Prostate gland (tissue), 2 donors: ENCODE results near the gene ZFP36L1. TPM values are rescaled to one million over a fixed set of nuclear protein-coding genes. Genes with fewer than 3 reads are reported as not detected.

Experiments
- DNase-seq: peaks from one replicate; pipeline ENCODE4 v3.0.0-alpha.2; 2019; ENCODE audit warnings: low spot score
- H3K27ac ChIP-seq, 2 donors: fragments of 200-600 bp; sonication (generic); 2 replicates each; pipeline ENCODE4 v1.5.1; 2017 to 2019
- H3K27me3 ChIP-seq: fragments of 200-600 bp; sonication (generic); replicated peaks from 2 replicates; pipeline ENCODE4 v1.5.1; 2019; ENCODE audit not compliant: insufficient read depth
- H3K36me3 ChIP-seq, 2 donors: fragments of 200-600 bp; sonication (generic); 1 replicate in 1 of 2; 2 replicates in 1 of 2; pipeline versions ENCODE4 v1.5.1 to v1.8.1; 2017 to 2019
- H3K4me1 ChIP-seq: fragments of 200-600 bp; sonication (generic); replicated peaks from 2 replicates; pipeline ENCODE4 v1.5.1; 2019
- H3K4me3 ChIP-seq, 2 donors: fragments of 200-600 bp; sonication (generic); 2 replicates each; pipeline ENCODE4 v1.5.1; 2017 to 2019
- H3K9me3 ChIP-seq: fragments of 200-600 bp; sonication (generic); 2 replicates; pipeline ENCODE4 v1.5.1; 2017
- CTCF ChIP-seq, 4 experiments: fragments of 200-600 bp in 2 of 4; fragments of 450-650 bp in 2 of 4; sonication (generic) in 2 of 4; IDR thresholded peaks; 1 replicate in 3 of 4; 2 replicates in 1 of 4; pipeline ENCODE4 v1.5.1; 2016 to 2019; ENCODE audit warnings: antibody characterized with exemption in 4 of 4, mild to moderate bottlenecking in 2 of 4, moderate library complexity in 2 of 4
- POLR2A ChIP-seq: fragments of 450-650 bp; IDR thresholded peaks from one replicate; pipeline ENCODE4 v1.6.1; 2016; ENCODE audit warnings: antibody characterized with exemption, mild to moderate bottlenecking
- POLR2AphosphoS5 ChIP-seq: sonication (generic); formaldehyde crosslinking; IDR thresholded peaks from one replicate; pipeline ENCODE4 v1.6.1; 2017; ENCODE audit warnings: antibody characterized with exemption
- whole genome bisulfite sequencing: methylation state at CpG from one replicate; pipeline ENCODE4 v1.1.5; 2018; 5-methylcytosine and 5-hydroxymethylcytosine counted together
- intact Hi-C: fragments of 100-400 bp; cut with DNase I; formaldehyde crosslinking; loops from one replicate; pipeline ENCODE4 v1.14.2; 2022
- total RNA-seq, 2 donors: library from RNA; depleted of rRNA; stranded (reverse); fragments of >200 nt; gene quantifications; one replicate each; pipeline ENCODE4 v1.1.0, GENCODE V29; 2016

The ZFP36L1 gene
- total RNA-seq, 2 donors from 2014 or later: 359 to 556 TPM

GRCh38 chr14:68758301-68758700, 34.6 kb downstream of the ZFP36L1 start:
- Histone ChIP-seq H3K4me3 (no peak overlapping the region), H3K27me3 (no peaks in the 10 kb centered on the region), H3K36me3 (no peaks in the 10 kb centered on the region), H3K9me3 (no peaks in the 10 kb centered on the region), H3K27ac (no peak overlapping the region), H3K4me1 (no peaks in the 10 kb centered on the region)
- no peak for DNase-seq
- 96% methylated on average over 3 of the region's 3 CpGs for WGBS
- intact Hi-C loops: no loop called here
- TF ChIP-seq CTCF (IDR thresholded peaks at IDR 0.05) (no peak), POLR2A (no peak), POLR2AphosphoS5 (no peak)

- Histone ChIP-seq H3K27ac (no peak overlapping the region), H3K4me1 (no peaks in the 10 kb centered on the region), H3K36me3 (no peaks in the 10 kb centered on the region), H3K27me3 (no peaks in the 10 kb centered on the region), H3K4me3 (no peak overlapping the region), H3K9me3 (no peaks in the 10 kb centered on the region)
- 77% methylated on average over 4 of the region's 4 CpGs for WGBS
- TF ChIP-seq CTCF (IDR thresholded peaks at IDR 0.05) (no peak), POLR2A (no peak), POLR2AphosphoS5 (no peak)
- intact Hi-C loops: no loop called here
- no peak for DNase-seq
Measured at GRCh38 chr14:68757618-68758081, 35.2 kb downstream of the ZFP36L1 start.

- intact Hi-C loops: no loop called here
- no peaks in the 10 kb centered on the region for H3K9me3 ChIP-seq
- WGBS: 100% methylated on average over 6 of the region's 6 CpGs
- no peaks in the 10 kb centered on the region for H3K27me3 ChIP-seq
- no peaks in the 10 kb centered on the region for H3K4me1 ChIP-seq
- no peak overlapping the region for H3K4me3 ChIP-seq
- no peaks in the 10 kb centered on the region for H3K36me3 ChIP-seq
- H3K27ac ChIP-seq: no peak overlapping the region
- TF ChIP-seq POLR2AphosphoS5 (no peak), CTCF (IDR thresholded peaks at IDR 0.05) (no peak), POLR2A (no peak)
- no peak for DNase-seq
Measured at GRCh38 chr14:68756734-68757133, 36.1 kb downstream of the ZFP36L1 start.

GRCh38 chr14:68756000-68756481, 36.8 kb downstream of the ZFP36L1 start:
- no peaks in the 10 kb centered on the region for H3K9me3 ChIP-seq
- no peaks in the 10 kb centered on the region for H3K27me3 ChIP-seq
- no peak overlapping the region for H3K27ac ChIP-seq
- H3K4me3 ChIP-seq: no peak overlapping the region
- TF ChIP-seq POLR2AphosphoS5: no peak
- no peak for TF ChIP-seq CTCF (IDR thresholded peaks at IDR 0.05)
- no peak for TF ChIP-seq POLR2A
- DNase-seq: no peak
- intact Hi-C loops: no loop called here
- 66% methylated on average over 7 of the region's 7 CpGs for WGBS
- no peaks in the 10 kb centered on the region for H3K36me3 ChIP-seq
- no peaks in the 10 kb centered on the region for H3K4me1 ChIP-seq

GRCh38 chr14:68755016-68755353, 37.9 kb downstream of the ZFP36L1 start:
- intact Hi-C loops: no loop called here
- Histone ChIP-seq H3K36me3 (no peaks in the 10 kb centered on the region), H3K4me1 (no peaks in the 10 kb centered on the region), H3K4me3 (no peak overlapping the region), H3K9me3 (no peaks in the 10 kb centered on the region), H3K27ac (no peak overlapping the region), H3K27me3 (no peaks in the 10 kb centered on the region)
- WGBS: 94% methylated on average over 3 of the region's 3 CpGs
- DNase-seq: no peak
- TF ChIP-seq CTCF (IDR thresholded peaks at IDR 0.05): no peak
- TF ChIP-seq POLR2A: no peak
- TF ChIP-seq POLR2AphosphoS5: no peak
